ENCODE data around the gene OR8J3.
"Not testable (repeated sequence)": the region's sequence is repeated elsewhere in the genome, so short reads cannot be mapped to it uniquely, and the experiment has no call there.

The OR8J3 gene, protein sequence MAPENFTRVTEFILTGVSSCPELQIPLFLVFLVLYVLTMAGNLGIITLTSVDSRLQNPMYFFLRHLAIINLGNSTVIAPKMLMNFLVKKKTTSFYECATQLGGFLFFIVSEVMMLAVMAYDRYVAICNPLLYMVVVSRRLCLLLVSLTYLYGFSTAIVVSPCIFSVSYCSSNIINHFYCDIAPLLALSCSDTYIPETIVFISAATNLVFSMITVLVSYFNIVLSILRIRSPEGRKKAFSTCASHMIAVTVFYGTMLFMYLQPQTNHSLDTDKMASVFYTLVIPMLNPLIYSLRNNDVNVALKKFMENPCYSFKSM

DNA sequence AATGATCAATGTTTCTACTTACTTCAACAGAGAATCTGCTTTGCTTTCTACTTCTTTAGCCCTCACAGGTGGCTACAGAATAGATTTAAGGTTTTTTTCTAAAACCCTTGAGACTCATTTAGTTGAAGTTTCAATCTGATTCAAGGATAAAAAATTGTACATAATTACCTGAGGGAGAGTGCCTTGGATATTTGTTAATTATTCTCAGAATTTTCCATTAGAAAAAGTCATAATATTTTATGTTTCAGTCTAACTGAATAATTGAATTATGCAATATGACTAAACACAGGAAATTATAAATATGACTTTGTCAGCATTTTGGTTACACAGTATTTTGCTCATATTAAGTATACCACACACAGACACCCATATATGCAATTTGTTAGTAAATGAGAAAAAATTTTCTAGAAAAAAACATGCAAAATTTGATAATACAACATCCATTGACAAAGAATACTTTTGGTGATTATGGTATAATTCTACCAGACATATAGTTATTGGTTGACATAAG, at the start of gene OR8J3:
Gene OR8J3 (minus strand): TSS at position 51 of the 511 bp plus-strand sequence. CDS start 2,483 bp downstream, outside the sequence.
- DNase-seq, result no peak

DNA sequence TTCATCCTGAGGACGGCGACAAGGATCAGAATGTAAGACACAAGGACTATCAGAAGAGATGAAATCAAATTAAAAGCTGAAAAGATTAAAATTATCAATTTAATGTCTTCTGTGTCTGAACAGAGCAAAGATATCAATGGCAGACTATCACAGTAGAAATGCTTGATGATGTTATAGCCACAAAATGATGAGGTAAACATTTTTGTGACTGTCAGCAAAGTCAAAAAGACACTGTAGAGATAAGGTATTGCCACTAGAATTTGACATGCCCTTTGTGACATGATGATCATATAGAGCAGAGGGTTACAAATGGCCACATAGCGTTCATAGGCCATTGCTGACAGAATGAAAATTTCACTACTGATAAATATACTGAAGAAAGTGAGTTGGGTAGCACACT, 48.6 kb upstream of the OR8J3 start:
- DNase-seq, result no peak

DNA sequence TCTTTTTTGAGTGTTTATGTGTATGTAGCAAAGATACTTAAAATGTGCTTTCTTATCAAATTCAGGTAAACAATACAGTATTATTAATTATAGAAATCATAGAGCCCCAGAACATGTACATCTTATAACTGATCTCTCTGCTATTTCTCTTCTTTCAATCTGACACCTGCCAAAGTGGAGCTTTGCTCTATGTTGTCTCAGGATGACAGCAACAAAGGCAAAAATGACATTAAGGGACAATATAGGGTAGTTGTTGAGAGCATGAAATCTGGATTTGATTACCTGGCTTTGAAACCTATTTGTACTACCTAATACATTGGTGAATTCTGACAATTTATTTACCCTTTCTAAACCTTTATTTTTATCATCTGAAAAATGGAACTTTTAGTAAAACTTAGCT, 43.5 kb upstream of the OR8J3 start:
- DNase-seq, result no peak

DNA sequence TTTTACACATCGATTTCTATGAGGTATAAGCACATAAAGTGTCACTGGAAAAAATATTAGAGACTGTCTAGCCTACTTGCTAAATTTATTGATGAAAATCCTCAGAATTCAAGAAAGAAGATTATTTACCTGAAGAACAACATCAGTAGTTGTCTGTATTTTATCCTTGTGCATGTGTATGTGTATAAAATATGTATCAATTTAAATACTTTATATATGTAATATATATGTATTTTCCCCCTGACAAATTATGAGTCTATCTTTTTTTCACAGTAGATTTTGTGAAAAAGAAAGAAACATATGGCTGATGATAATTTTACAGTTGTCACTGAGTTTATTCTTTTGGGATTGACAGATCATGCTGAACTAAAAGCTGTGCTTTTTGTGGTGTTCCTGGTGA, 36.3 kb upstream of the OR8J3 start, which contains the start of gene OR5J2:
Gene OR5J2 (plus strand): TSS at position 301 of the 400 bp plus-strand sequence. CDS start 0 bp downstream, at position 301.
- no peak for DNase-seq

DNA sequence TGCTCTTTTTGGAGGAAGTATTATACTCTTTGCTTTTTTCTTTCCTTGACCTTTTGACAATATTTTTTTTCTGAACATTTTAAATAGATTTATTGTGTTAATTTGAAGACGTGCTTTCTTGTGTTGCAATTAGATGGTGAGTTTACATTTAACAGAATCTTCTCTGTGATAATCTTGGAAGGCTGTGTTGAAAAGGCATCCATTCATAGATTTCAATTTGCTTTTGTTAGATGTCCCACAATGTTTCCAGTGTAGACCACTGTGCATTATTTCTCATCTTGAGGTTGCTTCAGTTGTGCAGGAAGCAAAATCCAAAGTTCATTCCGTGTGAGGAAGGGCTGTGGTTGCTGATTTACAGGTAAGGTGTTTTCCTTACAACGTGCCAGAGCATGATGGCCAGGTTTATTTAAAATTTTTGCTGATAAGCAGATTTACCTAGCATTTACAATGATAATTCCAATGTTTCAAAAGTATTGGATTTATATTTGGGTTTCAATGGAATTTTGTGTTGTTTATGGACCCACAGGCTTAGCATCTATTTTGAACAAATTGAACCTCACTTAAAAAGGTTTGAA, 32.3 kb upstream of the OR8J3 start:
- DNase-seq, result no peak

DNA sequence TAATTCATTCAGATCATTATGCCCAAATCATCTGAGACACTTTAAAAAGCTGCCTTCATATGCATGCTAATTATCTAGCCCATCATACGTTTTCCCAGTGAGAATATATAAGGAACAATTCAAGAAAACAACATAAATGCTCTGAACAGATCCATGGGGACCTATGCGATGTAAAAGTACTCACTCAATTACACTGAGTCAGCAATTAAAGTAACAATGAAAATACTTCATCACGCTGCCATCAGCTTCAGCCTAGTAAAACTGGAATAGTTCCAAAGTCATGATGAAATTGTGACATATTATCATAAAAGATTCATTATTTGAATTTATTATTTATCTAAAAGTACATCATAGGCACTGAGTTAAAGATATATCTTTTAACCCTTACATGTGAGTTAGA, 23.8 kb upstream of the OR8J3 start:
- DNase-seq, result no peak

DNA sequence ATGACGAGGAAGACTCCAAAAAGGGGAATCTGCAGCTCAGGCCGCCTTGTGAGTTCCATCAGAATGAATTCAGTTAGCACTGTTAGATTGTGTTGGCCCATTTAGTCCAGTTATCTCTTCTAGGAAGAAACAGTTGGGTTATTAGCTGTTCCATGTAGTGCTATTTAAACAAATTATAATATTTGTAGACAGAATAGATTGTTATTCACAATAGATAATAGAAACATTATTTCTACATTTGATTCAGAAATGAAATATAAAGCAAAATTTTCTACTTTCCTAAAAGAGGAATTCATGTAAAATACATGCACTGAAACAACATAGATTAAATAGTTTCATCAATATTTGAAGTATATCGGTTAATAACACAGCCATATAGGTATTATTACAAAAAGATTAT, 20.2 kb upstream of the OR8J3 start, which contains the start of gene OR8K5:
Gene OR8K5 (minus strand): TSS at position 101 of the 400 bp plus-strand sequence. CDS start 0 bp downstream, at position 101.
- DNase-seq, result no peak

DNA sequence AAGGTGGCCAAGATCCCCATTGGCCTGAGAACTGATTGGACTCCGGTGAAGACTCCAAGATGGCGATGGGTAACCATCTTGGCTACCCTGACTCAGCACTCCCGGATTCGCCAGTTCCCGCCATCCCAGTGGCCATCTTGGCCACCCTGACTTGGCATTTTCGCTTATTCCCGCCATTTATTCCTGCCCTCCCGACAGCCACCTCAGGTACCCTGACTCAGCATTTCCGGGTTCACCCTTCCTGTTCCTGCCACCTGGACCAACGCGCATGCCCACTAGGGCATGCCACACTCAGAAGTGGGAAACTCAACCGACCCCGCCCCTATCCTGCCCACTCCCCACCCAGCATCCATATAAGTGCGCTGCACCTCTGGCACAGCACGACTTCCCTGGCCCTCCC, 12.3 kb upstream of the OR8J3 start:
- no peak for DNase-seq

DNA sequence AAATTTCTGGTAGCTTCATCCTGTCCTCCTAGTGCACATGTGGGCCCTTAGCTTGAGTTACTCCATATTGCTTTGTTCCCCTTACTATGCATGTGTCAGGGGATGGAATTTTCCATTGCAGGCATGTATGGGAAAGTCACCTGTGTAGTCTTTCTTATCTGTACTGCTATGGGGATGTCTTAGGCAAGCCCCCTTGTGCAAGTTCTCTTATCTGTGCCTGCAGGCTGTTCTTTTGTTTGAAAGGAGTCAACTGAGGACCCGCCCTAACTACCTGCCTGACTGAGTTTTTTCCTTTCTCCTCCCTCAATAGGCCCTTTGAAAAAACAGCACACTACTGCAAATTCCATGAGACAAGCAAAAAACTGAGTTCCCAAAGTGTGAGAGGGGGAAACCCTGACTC, 11.4 kb upstream of the OR8J3 start:
- DNase-seq, result no peak

DNA sequence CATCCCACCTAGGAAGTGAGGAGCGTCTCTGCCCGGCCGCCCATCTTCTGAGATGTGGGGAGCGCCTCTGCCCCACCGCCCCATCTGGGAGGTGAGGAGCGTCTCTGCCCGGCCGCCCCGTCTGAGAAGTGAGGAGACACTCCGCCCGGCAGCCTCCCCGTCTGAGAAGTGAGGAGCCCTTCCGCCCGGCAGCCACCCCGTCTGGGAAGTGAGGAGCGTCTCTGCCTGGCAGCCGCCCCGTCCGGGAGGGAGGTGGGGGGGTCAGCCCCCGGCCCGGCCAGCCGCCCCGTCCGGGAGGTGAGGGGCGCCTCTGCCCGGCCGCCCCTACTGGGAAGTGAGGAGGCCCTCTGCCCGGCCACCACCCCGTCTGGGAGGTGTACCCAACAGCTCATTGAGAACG, 3.7 kb upstream of the OR8J3 start:
- DNase-seq, result not testable (repeated sequence)

DNA sequence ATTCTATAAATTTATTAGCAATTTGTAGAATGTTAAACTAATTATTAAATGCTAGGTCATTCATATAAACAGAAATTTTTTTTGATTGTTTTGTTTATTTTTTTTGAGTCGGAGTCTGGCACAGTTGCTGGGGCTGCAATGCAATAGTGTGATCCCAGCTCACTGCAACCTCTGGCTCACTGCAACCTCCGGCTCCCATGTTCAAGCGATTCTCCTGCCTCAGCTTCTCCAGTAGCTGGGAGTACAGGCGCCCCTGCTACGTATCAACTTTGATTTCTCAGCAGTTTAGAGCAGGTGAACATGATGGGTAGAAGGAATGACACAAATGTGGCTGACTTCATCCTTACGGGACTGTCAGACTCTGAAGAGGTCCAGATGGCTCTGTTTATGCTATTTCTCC, 17.9 kb downstream of the OR8J3 start, which contains the start of gene OR8H3:
Gene OR8H3 (plus strand): TSS at position 301 of the 400 bp plus-strand sequence. CDS start 0 bp downstream, at position 301.
- no peak for DNase-seq

DNA sequence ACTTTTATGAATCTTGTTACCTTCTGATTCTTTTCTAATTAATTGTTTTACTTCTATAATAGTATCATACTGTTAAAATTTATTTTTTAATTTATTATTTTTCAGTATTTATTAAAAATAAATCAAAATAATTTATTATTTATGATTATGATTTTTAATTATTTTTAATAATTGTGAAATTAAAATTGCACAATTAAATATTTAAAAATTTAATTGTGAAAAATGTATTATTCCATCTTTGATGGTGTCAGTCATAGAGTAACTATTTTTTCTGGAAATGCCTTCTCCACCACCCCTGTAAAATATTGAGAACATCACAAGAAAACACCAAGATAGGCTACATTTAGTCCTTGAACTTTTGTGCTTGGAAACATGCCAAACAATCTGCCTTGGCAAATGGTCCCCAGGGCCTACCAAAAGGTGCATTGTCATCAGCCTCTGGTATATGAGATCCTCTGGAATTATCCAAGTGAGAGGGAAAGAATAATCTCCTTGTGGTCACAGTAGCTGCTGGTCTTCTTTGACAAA, 36.7 kb downstream of the OR8J3 start, which contains the start of gene OR8H2:
Gene OR8H2 (plus strand): TSS at position 478 of the 528 bp plus-strand sequence. CDS start 1,356 bp downstream, outside the sequence.
- no peak for DNase-seq

DNA sequence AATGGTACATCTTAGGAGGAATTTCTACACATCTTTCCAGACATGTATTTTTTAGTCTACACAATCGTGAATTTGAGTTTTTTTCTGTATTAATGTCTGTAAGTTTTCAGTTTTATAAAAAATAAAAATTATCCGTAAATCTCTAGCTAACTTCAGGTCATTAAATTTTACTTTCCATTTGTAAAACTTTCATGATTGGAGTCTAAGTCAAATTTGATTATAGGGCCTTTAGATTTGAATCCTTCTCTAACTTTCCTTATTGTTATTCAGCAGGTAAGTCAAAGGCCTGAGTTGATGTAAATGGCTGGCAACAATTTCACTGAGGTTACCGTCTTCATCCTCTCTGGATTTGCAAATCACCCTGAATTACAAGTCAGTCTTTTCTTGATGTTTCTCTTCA, 47.0 kb downstream of the OR8J3 start, which contains the start of gene OR8I2:
Gene OR8I2 (plus strand): TSS at position 301 of the 400 bp plus-strand sequence. CDS start 0 bp downstream, at position 301.
- no peak for DNase-seq

DNA sequence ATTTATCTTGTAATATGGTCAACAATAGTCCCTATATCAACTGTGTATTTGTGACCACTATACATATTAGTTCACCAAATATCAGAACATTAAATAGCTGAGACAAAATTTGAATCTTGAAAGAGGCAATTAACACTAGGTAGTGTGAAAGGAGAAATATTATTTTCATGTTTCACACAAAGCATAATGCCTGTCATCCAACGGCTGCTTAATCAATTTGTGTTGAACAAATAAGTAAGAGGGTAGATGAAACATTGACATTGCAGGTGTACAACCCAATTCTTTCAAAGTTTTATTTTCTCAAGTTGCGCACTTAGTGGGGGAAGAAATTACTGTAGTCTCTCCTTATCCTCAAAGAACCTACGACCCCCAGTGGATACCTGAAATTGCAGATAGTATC, 50.3 kb downstream of the OR8J3 start:
- DNase-seq, result no peak

Data from NCI-H1092 (cell line).